Mucosa of descending colon (tissue), 3 donors: Measurements from ENCODE around the gene ALX3. TPM values are rescaled to one million over a fixed set of nuclear protein-coding genes. Genes with fewer than 3 reads are reported as not detected.

ENCODE experiments used
- ATAC-seq: fragments of 200-7000 bp; cut with Tn5 transposase; one replicate; pipeline ENCODE4 v1.9.1; 2020; ENCODE audit warnings: mild to moderate bottlenecking, moderate library complexity
- DNase-seq, 3 donors: peaks; one replicate each; pipeline ENCODE4 v3.0.0-alpha.2; 2020
- H3K36me3 ChIP-seq: fragments of 200-600 bp; one replicate; pipeline ENCODE4 v1.8.0; 2021; ENCODE audit warnings: low read depth, mild to moderate bottlenecking
- H3K4me1 ChIP-seq: fragments of 200-600 bp; one replicate; pipeline ENCODE4 v1.8.0; 2021; ENCODE audit warnings: low read depth, mild to moderate bottlenecking
- H3K4me3 ChIP-seq: fragments of 200-600 bp; one replicate; pipeline ENCODE4 v1.8.0; 2021; ENCODE audit warnings: mild to moderate bottlenecking
- H3K9me3 ChIP-seq: fragments of 200-600 bp; one replicate; pipeline ENCODE4 v1.8.0; 2021; ENCODE audit warnings: mild to moderate bottlenecking
- intact Hi-C, 2 donors: fragments of 100-400 bp; cut with DNase I in 1 of 2; cut with micrococcal nuclease in 1 of 2; formaldehyde crosslinking; loops; one replicate each; pipeline versions ENCODE4 v1.11.0 to v1.11.1; 2022; cut with DNase I, micrococcal nuclease
- total RNA-seq, 3 donors: library from RNA; stranded (reverse); fragmentation: NEBNext Ultra II Directional in 2 of 3; extraction: Animal tissue kit (Norgen Biotek cat#: 25700) in 2 of 3; gene quantifications; one replicate each; pipeline versions ENCODE4 v1.2.1 to v1.2.4, GENCODE V29; 2021 to 2023
- TF ChIP-seq, protein P1 (sequence below): fragments of 200-600 bp; IDR thresholded peaks from one replicate; pipeline ENCODE4 v1.8.0; 2022; ENCODE audit warnings: antibody characterized with exemption, mild to moderate bottlenecking
- donor health status: DM: no; HTN: no; CAD: no; lungs with moderate emphysema.
- donor health status: DM: no; HTN: no; CAD: no.
- donor health status: DM: no; HTN: yes; CAD: no.

Gene ALX3
- total RNA-seq, 3 donors from 2014 or later: not detected

DNA sequence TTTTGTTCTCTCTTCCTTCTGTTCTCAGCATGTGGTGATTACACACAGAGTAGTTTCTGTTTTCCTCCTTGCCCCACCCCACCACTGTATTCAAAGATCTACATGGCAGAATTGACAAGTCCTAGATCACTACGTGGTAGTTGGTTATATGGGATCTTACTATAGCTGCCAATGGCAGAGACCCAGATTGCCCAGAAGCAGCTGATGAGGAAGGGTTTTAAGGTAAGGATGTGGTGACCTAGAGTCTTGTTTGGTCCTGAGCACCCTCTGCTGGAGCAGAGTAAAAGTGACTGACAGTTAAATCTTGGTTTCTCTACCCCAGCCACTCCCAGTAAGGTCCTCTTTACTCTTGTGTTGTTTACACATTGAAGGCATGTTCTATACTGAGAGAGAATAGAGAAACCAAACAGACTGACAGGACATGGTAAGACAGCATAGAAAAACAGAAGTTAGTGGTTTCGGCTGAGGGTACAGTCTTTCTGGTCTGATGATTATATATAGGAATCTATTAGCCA, 58.9 kb downstream of the ALX3 start:
- intact Hi-C loops: no loop called here
- ATAC-seq (peak; percentile 97), DNase-seq (peak in 1 of 3 donors; percentile 76)
- H3K4me1 ChIP-seq: no peaks in the 10 kb centered on the region
- H3K4me3 ChIP-seq: no peak overlapping the region
- no peaks in the 10 kb centered on the region for H3K9me3 ChIP-seq
- H3K36me3 ChIP-seq: peaks cover 11% of the 10 kb centered on the region
- TF ChIP-seq, protein P1, sequence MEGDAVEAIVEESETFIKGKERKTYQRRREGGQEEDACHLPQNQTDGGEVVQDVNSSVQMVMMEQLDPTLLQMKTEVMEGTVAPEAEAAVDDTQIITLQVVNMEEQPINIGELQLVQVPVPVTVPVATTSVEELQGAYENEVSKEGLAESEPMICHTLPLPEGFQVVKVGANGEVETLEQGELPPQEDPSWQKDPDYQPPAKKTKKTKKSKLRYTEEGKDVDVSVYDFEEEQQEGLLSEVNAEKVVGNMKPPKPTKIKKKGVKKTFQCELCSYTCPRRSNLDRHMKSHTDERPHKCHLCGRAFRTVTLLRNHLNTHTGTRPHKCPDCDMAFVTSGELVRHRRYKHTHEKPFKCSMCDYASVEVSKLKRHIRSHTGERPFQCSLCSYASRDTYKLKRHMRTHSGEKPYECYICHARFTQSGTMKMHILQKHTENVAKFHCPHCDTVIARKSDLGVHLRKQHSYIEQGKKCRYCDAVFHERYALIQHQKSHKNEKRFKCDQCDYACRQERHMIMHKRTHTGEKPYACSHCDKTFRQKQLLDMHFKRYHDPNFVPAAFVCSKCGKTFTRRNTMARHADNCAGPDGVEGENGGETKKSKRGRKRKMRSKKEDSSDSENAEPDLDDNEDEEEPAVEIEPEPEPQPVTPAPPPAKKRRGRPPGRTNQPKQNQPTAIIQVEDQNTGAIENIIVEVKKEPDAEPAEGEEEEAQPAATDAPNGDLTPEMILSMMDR: peak; percentile 46

Other genes with a start within 250 kb of the ALX3 start
- 10 to 100 TPM in 2 of 3 donors, 1 to 10 TPM in 1; 6.5 to 34.4 (median 19.9) TPM for gene CSF1, start 159.8 kb downstream of the ALX3 start, total RNA-seq
- 100 to 1,000 TPM in 1 of 3 donors, 10 to 100 TPM in 2; 87.5 to 116 (median 87.8) TPM for gene AHCYL1, start 85.9 kb downstream of the ALX3 start, total RNA-seq
- 10 to 100 TPM; 36.6 to 54.8 (median 43.4) TPM for gene STRIP1, start 36.0 kb downstream of the ALX3 start, total RNA-seq
- not detected for gene UBL4B, start 41.8 kb upstream of the ALX3 start, total RNA-seq
- gene SLC6A17, start 79.8 kb upstream of the ALX3 start, total RNA-seq: under 1 TPM; 0.06 to 0.73 (median 0.10) TPM
- 10 to 100 TPM in 1 of 3 donors, 1 to 10 TPM in 2; 4.9 to 12.8 (median 8.0) TPM for gene KCNC4, start 139.6 kb upstream of the ALX3 start, total RNA-seq